Pancreas (tissue), 10 donors: Measurements from ENCODE around the gene MAP2K3. TPM values are rescaled to one million over a fixed set of nuclear protein-coding genes. Genes with fewer than 3 reads are reported as not detected.
A peak's percentile ranks its signal among the peaks of the same experiment; 100 is the strongest.

Experiments used
- ATAC-seq, 4 donors: fragments of 200-7000 bp; cut with Tn5 transposase; one replicate each; pipeline versions ENCODE4 v1.8.0 to v1.9.1; 2020; ENCODE audit warnings: mild to moderate bottlenecking in 4 of 4, moderate library complexity in 4 of 4
- DNase-seq, 6 donors: peaks; one replicate each; pipeline ENCODE4 v3.0.0-alpha.2; 2020
- FAIRE-seq: peaks from 2 replicates; lab custom pipeline; 2012; peaks lifted over from hg19 to GRCh38; lab: Jason Lieb, UNC
- H3K27ac ChIP-seq, 4 donors: fragments of 200-600 bp; sonication (generic); 1 replicate in 3 of 4; 2 replicates in 1 of 4; pipeline versions ENCODE4 v1.5.0 to v1.8.0; 2020
- H3K27me3 ChIP-seq, 4 donors: fragments of 200-600 bp; one replicate each; pipeline ENCODE4 v1.8.0; 2021
- H3K36me3 ChIP-seq, 3 donors: fragments of 200-600 bp; sonication (generic) in 1 of 3; one replicate each; pipeline versions ENCODE4 v1.5.0 to v1.8.0; 2020 to 2021
- H3K4me1 ChIP-seq, 3 donors: fragments of 200-600 bp; one replicate each; pipeline ENCODE4 v1.8.0; 2021
- H3K4me3 ChIP-seq, 4 donors: fragments of 200-600 bp; sonication (generic) in 2 of 4; one replicate each; pipeline versions ENCODE4 v1.5.0 to v1.8.0; 2020 to 2021
- H3K9me3 ChIP-seq, 4 donors: fragments of 200-600 bp; one replicate each; pipeline ENCODE4 v1.8.0; 2021
- WGBS, 2 donors: extraction: QIAGEN DNeasy Blood & Tissue Kit; methylation state at CpG; one replicate each; pipeline ENCODE4 v1.1.7; 2013; 5-methylcytosine and 5-hydroxymethylcytosine counted together
- intact Hi-C, 3 donors: fragments of 100-400 bp; cut with DNase I; formaldehyde crosslinking; loops; one replicate each; pipeline versions ENCODE4 v1.11.1 to v1.14.2; 2022
- polyA plus RNA-seq, 2 donors: library from polyadenylated mRNA; stranded (reverse); fragments of 200-250 nt; gene quantifications; one replicate each; pipeline ENCODE4 v1.2.3, GENCODE V29; 2013
- total RNA-seq, 6 donors: library from RNA; stranded (reverse); fragmentation: NEBNext Ultra II Directional in 4 of 6; extraction: Animal tissue kit (Norgen Biotek cat#: 25700) in 4 of 6; gene quantifications; one replicate each; pipeline versions ENCODE4 v1.2.1 to v1.2.4, GENCODE V29; 2021 to 2023
- TF ChIP-seq, protein P1 (sequence below), 4 donors: fragments of 200-600 bp; sonication (generic) in 3 of 4; IDR thresholded peaks; one replicate each; pipeline versions ENCODE4 v1.5.0 to v1.8.0; 2021; ENCODE audit warnings: antibody characterized with exemption in 4 of 4
- donor health status: healthy with polysubstance abuse.
- donor health status: DM: no; HTN: no; CAD: no; lungs with moderate emphysema.
- donor health status: DM: no; HTN: no; CAD: no.
- donor health status: control.
- donor health status: control.
- donor health status: Bipolar disorder and iron deficiency.
- donor health status: DM: yes; HTN: yes; CAD: no.
- donor health status: DM: no; HTN: no; CAD: no.
- donor health status: DM: no; HTN: no; CAD: no.
- donor health status: DM: yes; HTN: yes; CAD: no.

MAP2K3 gene
- total and polyA plus RNA-seq, 8 donors: 16.4 to 40.9 (median 22.0) TPM

DNA sequence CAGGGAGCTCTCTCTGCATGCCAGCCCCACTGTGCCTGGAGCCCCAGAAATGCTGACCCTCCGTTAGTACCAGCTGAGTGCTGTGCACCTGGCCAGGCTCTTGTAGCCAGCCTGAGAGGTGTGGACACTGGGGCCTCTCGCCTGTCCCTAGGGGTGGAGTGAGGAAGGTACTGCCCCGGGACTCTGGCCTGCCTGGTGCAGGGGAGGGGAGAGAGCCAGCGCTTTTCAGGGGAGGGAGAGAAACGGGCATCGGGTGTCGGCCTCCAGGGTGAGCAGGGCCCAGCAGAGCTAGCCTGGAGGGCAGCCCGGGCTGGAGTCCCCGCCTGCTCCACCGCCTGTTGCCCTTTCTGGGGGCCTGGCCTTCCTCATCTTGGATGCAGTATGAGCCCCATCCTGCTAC lies 13.1 kb downstream of the MAP2K3 start:
- Histone ChIP-seq H3K27me3 (no peaks in the 10 kb centered on the region), H3K9me3 (no peaks in the 10 kb centered on the region), H3K4me3 (no peak overlapping the region), H3K36me3 (peaks cover 3 to 23% (median 21%) of the 10 kb centered on the region in 3 donors), H3K27ac (no peak overlapping the region), H3K4me1 (peaks cover 0 to 6% (median 0%) of the 10 kb centered on the region in 3 donors)
- DNase-seq (peak in 1 of 6 donors; percentile 27), FAIRE-seq (no peak), ATAC-seq (no peak)
- 59 to 68% methylated on average over 10 of the region's 10 CpGs for WGBS, 2 donors
- intact Hi-C loops: loop anchor here in 1 of 3 donors (10.0 kb wide), 1 partner anchor 967 kb away; no protein-coding TSS in a partner anchor
- TF ChIP-seq, protein P1, sequence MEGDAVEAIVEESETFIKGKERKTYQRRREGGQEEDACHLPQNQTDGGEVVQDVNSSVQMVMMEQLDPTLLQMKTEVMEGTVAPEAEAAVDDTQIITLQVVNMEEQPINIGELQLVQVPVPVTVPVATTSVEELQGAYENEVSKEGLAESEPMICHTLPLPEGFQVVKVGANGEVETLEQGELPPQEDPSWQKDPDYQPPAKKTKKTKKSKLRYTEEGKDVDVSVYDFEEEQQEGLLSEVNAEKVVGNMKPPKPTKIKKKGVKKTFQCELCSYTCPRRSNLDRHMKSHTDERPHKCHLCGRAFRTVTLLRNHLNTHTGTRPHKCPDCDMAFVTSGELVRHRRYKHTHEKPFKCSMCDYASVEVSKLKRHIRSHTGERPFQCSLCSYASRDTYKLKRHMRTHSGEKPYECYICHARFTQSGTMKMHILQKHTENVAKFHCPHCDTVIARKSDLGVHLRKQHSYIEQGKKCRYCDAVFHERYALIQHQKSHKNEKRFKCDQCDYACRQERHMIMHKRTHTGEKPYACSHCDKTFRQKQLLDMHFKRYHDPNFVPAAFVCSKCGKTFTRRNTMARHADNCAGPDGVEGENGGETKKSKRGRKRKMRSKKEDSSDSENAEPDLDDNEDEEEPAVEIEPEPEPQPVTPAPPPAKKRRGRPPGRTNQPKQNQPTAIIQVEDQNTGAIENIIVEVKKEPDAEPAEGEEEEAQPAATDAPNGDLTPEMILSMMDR (IDR thresholded peaks at IDR 0.05): no peak

DNA sequence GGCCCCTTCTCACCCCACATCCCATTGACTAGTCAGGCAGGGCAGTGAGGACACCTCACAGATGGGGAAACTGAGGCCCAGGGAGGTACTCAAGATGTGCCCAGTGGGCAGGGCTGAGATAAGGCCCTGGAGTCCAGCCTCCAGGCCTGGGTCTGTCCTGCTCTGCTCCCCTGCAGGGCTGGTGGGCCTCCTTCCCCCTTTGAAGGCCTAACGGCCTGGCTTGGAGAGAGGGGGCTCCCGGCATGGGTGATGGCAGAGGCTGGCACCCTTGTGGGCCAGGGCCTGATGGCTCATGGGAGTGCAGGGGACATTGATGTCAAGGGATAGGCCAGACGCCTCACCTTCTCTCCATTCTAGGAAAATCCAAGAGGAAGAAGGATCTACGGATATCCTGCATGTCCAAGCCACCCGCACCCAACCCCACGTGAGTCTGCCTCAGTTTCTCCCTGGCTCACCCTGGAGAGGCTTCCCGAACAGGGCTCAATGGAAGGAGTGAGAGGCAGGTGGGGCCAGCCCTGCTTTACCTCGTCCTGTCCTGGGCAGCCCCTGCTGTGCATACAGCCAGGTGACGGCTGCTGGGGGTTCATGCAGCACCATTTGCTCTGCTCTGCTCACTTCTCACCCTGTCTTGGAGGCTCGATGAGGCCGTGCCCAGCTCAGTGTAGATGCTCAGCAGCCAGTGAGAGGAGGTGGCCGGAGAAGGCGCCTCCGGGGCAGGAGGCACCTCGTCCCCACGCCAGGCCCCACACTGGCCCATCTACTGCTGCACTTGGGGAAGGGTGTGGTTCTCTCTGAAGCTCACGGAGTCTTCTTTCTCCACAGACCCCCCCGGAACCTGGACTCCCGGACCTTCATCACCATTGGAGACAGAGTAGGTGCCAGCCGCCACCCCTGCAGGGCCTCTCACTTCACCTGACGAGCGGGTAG lies 13.8 kb downstream of the MAP2K3 start:
- Histone ChIP-seq H3K36me3 (peaks cover 3 to 30% (median 21%) of the 10 kb centered on the region in 3 donors), H3K27ac (no peak overlapping the region), H3K4me1 (peaks cover 0 to 6% (median 0%) of the 10 kb centered on the region in 3 donors), H3K27me3 (no peaks in the 10 kb centered on the region), H3K9me3 (no peaks in the 10 kb centered on the region), H3K4me3 (no peak overlapping the region)
- DNase-seq (peak in 3 of 6 donors; percentile 29 to 80 (median 58)), ATAC-seq (no peak), FAIRE-seq (no peak)
- intact Hi-C loops: loop anchor here in 1 of 3 donors (10.0 kb wide), 1 partner anchor 966 kb away; no protein-coding TSS in a partner anchor
- WGBS, 2 donors: 68 to 69% methylated on average over 22 of the region's 22 CpGs
- TF ChIP-seq, protein P1 (IDR thresholded peaks at IDR 0.05): no peak

DNA sequence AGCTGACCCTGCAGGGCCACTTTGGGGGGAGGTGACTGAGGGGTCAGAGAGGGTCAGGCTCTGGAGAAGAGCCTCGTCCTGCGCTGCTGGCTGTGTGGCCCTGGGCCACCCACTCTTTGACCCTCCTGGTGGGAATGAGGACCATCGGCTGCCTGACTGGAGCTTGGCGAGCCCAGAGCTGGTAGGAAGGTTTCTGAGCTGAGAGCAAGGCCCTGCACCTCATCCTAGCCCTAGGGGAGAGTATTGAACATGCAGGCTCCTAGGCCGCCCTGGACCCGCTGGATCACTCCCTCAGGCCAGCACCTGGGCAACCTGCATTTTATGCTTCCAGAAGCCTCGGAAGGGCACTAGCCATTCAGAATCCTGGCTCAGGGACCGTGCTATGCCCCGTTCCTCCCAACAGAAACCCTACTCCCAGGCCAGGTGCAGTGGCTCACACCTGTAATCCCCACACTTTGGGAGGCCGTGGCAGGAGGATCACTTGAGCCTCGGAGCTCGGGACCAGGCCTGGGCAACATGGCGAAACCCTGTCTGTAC lies 14.5 kb downstream of the MAP2K3 start:
- H3K36me3 ChIP-seq: peaks cover 3 to 37% (median 25%) of the 10 kb centered on the region in 3 donors
- FAIRE-seq: no peak
- 59 to 63% methylated on average over 13 of the region's 13 CpGs for WGBS, 2 donors
- ATAC-seq: no peak
- TF ChIP-seq, protein P1 (IDR thresholded peaks at IDR 0.05): no peak
- peak in 2 of 6 donors; percentile 16 to 56 for DNase-seq
- no peaks in the 10 kb centered on the region for H3K9me3 ChIP-seq
- no peak overlapping the region for H3K27ac ChIP-seq
- H3K4me3 ChIP-seq: no peak overlapping the region
- intact Hi-C loops: loop anchor here in 1 of 3 donors (10.0 kb wide), 1 partner anchor 966 kb away; no protein-coding TSS in a partner anchor
- peaks cover 0 to 6% (median 0%) of the 10 kb centered on the region in 3 donors for H3K4me1 ChIP-seq
- no peaks in the 10 kb centered on the region for H3K27me3 ChIP-seq

DNA sequence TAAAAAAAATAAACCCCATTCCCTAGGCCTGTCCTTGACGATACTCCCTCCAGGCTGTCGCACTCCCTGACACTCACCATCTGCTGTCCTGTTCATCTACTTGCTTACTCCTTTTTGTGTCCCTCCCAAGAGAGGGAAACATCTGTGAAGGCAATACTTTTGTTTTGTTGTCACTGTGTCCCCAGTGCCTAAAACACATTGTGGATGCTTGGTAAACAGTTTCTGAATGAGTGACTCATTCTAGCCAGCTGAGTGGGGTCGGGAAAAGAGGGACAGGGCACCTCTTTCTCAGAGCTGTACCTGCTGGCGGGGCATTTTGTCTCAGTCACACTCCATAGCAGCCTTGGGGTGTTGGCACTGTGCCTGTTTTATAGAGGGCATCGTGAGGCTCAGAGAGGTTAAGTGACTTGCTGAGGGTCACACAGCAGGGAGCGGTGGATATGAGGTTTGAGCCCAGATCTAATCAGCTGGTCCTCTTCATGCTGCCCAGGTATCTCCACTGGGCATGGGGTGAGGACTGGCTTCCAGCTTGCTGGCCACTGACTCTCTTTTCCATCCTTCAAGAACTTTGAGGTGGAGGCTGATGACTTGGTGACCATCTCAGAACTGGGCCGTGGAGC lies 15.6 kb downstream of the MAP2K3 start:
- 59 to 62% methylated on average over 7 of the region's 7 CpGs for WGBS, 2 donors
- H3K4me3 ChIP-seq: no peak overlapping the region
- peaks cover 3 to 37% (median 31%) of the 10 kb centered on the region in 3 donors for H3K36me3 ChIP-seq
- FAIRE-seq: no peak
- no peaks in the 10 kb centered on the region for H3K9me3 ChIP-seq
- H3K27ac ChIP-seq: no peak overlapping the region
- peaks cover 0 to 5% (median 0%) of the 10 kb centered on the region in 3 donors for H3K4me1 ChIP-seq
- intact Hi-C loops: loop anchor here in 1 of 3 donors (10.0 kb wide), 1 partner anchor 965 kb away; no protein-coding TSS in a partner anchor
- H3K27me3 ChIP-seq: no peaks in the 10 kb centered on the region
- TF ChIP-seq, protein P1 (IDR thresholded peaks at IDR 0.05): no peak
- DNase-seq: peak in 2 of 6 donors; percentile 19 to 21
- no peak for ATAC-seq
